NCI-H748 treated with DMSO at 0.1 percent for 48 hours (cell line): Measurements from ENCODE around the gene MAP3K21.
A peak's percentile ranks its signal among the peaks of the same experiment; 100 is the strongest.

Experiments used
- DNase-seq: peaks from one replicate; lab custom pipeline; 2025; lab: John Stamatoyannopoulos, UW

Gene MAP3K21

DNA sequence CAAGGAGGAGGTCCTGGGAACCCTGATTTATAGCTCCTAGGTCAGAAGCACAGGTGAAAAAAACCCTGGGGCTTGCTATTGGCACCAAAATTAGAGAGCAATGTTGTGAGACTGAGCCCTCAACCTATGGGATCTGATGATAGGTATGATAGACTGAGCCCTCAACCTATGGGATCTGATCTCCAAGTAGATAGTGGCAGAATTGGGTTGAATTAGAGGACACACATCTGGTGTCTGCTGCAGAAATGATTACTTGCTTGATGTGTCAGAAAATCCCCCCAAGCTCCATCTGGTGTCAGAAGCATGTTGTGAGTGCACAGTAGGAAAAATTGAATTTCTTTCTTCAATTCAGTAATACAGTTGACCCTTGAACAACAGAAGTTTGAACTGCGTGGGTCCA is 62.4 kb downstream of the MAP3K21 start:
- DNase-seq = no peak

DNA sequence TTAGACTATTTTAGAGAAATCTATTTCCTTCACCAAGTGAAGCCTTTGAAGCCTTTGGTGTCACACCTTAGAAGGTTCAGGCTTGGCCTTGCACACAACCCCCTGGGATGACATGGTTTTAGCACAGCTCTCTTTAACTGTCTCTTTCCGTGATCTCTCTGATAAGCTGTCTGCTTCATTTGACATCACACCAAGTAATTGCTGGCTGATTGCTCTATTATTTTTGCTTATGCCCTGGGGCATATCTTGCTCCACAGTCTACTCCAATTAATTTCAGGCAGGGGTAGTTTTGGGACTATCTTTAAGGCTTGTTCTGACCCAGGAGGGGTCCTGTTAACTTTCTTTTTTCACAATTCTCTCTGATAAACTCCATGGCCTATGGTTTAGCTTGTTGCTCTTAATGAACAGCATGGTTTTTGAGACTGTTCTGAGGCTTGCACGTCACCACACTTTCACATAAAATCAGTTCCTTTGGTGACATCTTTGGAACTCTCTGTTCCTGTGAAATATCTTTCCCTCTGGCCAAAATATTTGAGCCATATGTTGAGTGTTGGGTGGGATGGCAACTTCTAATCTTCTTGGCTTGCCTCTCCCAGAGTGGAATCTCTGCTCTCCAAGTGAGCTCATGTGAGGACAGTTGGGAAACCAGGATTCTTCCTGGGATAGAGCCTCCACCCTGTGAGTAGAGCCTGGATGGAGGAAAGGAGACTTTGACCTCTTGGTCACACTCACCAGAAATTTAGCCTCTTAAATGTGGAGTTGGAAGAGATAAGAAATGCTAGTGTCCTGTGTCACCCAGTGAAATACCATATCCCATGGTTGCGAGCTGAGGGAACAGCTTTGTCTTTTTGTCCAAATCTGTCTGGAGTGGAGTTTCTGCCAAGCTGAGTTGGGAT is 63.6 kb downstream of the MAP3K21 start:
- no peak for DNase-seq

DNA sequence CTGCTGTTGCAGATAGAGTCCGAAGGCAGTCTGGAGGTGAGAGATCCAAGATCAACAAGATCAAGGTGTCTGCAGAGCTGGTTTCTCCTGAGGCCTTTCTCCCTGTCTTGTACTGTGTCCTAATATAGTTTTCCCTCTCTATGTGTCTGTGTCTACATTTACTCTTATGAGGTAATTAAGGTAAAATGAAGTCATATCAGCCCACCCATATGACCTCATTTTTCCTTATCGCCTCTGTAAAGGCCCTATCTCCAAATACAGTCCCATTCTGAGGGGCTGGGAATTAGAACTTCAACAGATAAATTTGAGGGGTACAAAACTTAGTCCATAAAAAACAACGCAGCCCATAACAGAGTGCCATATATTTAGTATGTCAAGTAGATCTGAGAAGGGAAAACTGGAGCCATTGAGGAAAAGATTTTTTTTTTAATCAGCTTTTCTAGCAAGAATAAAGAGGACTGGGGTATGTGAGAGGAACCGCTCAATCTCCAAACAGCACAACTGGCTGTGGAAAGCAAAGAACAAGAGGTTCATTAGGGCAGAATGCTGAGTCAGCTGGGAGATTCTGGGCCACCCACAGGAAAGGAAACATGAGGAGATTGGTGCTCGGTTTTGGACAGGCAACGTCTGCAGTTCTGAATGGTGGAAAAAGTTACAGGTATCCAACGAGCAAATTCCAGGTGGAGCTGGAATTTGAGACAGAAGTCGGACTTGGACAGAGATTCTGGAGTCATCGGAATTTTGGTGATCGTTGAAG is 65.7 kb downstream of the MAP3K21 start:
- no peak for DNase-seq

DNA sequence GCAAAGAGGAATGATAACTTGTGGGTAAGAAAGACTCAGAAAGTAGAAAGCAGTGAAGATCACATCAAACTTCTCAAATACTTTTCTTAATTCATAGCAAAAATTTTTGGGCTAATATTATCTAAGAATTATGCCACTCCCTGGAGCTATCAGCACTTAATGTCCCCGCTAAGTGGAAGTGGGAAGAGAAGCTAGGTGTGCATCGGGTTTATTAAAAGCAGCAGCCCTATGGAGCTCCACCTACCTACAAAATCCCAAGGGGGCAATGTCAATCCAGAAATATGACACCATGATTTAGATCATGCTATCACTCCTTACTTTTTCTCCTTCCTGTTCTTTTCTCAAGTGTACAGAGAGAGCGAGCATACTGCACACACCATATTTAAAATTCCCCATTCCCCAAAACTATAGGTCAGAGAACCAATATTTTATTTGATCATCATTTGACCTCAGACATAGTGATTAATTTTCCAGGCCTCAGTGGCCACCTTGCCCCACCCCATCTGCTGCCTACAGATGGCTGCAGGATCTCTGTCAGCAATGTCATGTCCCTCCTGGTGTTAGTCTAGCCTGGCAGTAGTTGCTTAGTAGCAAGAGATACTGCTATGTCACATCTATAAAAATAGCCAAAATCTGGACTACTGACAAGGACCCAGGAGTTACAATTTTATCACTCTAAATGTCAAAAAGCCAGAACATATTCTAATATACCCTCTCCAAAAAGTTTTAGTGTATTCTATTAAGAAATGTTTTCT is 66.6 kb downstream of the MAP3K21 start:
- DNase-seq = no peak

DNA sequence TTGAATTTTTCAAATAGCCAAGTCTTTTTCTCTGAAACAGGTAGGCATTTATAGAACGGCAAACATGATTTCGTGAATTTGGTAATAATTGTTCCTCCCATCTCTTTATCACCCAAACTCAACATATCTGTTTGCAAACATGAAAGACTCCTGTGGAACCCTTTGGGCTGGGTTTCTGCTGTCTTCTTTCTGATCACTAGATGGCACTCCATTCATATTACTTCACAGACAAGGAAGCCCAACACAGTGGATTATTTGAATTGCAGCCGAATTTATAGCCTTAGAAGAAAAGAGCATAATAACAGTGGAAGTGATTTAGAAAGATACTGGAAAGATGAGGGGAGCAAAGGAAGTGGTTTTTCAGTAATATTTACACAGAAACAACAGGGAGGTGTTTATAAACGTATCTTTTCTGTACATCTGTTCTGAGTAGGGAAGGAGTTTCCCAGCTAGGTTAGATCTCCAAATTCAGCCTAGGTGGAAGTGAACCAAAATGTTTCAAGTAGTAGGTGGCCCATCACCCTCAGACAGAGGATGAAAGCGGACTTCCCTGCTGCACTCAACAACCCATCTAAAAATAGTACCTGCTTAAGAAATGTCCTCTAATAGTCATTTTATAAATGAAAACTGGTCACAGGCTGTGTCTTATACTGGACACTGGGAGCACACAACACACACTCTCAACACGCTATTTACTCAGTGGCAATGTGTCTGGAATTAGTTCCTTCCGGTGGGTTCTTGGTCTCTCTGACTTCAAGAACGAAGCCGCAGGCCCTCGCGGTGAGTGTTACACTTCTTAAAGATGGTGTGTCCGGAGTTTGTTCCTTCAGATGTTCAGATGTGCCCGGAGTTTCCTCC is 67.6 kb downstream of the MAP3K21 start:
- peak; percentile 53 for DNase-seq

DNA sequence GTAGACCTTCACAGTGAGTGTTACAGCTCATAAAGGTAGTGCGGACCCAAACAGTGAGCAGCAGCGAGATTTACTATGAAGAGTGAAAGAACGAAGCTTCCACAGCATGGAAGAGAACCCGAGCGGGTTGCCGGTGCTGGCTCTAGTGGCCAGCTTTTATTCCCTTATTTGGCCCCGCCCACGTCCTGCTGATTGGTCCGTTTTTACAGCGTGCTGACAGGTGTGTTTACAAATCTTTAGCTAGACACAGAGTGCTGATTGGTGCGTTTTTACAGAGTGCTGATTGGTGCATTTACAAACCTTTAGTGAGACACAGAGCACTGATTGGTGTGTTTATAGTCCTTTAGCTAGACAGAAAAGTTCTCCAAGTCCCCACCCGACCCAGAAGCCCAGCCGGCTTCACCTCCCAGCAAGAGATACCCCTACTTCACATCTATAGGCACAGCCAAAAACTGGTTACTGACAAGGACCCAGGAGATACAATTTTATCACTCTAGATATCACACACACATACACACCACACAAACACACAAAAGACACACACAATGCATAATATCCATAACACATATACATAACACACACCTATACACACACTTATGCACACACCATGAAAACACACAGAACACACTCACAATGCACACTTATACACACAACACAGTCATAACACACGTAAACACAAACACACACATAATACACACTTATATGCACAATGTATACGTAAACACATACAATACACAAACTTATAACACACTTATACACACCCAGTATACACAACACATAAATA is 68.5 kb downstream of the MAP3K21 start:
- DNase-seq = no peak

DNA sequence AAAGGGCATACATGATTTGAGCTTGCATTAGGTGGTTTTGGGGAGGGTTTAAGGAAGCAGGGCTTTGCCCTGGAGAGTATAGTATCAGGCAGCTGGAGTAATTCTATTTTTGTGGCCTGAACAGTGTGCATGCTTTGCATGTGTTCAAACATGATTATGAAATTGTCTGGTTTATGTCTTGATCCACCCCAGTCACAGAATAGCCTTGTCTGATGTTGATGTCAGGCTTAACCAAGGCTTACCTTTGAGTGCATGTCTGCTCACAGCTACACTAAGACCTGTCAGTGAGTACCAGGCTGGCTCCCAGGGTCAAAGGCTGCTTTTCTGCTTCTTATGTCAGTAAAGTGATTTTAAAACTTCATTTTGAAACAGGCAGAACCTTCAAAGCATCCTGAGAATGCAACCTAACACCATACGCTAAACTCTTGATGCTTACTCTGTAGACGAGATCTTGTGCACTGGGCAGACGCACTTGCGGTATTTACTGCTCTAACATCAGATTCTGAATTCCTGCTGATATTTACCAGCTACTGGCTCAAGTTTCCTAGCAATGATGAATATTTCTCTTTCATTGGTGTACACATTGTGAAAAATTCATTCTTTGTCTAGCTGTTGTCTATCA is 78.9 kb downstream of the MAP3K21 start:
- DNase-seq = no peak

DNA sequence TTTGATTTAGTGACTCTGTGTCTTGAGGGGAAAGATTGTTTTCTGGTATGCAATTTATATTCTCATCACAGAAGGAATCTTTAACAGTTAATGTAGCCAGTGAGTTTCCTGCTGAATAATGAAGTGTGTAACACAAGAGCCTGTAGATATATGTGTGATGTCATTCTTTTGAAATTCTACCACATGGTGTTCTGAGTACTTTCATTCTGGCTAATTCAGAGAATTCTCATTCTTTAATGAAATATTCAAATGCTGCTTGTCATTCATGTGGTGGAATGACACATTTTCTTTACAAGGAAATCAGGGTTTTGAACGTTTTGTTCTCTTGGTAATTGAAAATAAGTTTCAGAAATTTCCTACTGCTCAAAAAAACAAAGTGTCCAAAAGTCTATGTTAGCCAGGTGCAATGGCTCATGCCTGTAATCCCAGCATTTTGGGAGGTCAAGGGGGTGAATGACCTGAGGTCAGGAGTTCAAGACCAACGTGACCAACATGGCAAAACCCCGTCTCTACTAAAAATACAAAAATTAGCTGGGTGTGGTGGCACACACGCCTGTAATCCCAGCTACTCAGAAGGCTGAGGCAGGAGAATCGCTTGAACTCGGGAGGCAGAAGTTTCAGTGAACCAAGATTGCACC is 79.6 kb downstream of the MAP3K21 start:
- DNase-seq = no peak

DNA sequence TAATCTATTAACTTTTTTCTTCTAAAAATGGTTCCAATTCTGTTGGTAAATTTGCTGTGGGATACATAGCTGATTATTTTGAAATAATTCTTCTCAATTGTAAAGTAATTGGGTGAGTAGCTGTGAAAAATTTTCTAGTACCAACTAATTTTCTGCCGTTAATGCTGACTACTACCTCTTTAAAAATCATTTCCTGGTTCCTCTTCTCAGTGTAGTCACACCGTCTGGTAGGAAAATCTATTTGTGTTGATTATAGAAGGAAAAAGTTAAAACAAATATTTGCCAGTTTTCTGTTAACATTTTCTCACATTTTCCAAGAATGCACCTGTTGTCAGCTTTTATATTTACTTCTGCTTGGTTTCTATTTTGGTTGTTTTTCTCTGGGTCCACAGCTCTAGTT is 82.0 kb downstream of the MAP3K21 start:
- no peak for DNase-seq

DNA sequence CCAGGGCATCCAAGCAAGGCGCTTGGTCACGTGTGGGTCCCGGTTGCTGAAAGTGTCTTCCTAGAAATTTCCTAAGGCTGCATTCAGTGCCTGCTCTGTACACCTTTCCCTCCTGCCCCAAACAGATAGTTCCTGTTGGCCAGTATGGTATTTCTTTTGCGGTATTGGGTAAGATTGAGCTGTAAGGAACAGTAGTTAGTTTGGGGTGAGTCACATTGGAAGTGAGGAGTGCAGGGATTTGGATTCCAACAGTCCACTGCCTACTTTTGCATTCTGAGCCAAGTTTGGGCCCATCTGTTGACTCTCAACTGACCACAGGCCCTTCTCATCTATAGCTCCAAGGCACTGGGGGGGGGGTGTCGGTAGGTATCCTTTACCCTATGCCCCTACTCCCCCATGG is 83.4 kb downstream of the MAP3K21 start:
- DNase-seq = no peak

DNA sequence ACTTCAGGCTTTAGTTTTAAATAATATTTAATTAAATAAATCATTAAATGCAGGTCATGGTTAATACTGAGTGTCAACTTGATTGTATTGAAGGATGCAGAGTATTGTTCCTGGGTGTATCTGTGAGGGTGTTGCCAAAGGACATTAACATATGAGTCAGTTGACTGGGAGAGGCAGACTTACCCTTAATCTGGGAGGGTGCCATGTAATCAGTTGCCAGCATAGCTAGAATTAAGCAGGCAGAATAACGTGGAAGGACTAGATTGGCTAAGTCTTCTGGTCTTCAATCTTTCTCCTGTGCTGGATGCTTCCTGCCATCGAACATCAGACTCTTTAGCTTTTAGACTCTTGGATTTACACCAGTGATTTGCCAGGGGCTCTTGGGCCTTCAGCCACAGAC is 85.3 kb downstream of the MAP3K21 start:
- DNase-seq = no peak

DNA sequence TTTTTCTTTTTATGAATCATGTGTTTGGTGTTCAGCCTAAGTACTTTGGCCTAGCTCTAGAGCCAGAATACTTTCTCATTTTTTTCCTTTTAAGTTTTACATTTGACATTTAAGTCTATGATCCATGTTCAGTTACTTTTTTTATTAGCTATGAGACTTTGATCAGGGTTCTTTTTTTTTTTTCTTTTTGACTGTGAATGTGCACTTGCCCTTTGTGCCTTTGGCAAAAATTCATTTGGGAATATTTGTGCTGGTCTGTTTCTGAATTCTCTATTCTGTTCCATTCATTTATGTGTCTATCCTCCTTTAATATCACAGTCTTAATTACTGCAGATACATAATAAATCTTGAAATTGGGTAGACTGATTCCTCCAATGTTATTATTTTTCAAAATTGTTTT is 93.8 kb downstream of the MAP3K21 start:
- DNase-seq = no peak

DNA sequence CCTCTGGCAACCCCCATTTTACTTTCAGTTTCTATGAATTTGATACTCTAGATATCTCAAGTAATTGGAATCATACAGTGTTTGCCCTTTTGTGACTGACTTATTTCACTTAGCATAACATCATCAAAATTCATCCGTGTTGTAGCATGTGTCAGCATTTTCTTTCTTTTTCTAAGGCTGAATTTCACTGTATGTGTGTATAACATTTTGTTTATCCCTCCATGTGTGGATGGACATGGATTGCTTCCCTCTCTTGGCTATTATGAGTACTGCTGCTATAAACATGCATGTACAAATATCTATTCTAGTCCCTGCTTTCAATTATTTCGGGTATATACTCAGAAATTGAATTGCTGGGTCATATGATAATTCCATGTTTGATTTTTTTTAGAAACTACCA is 97.3 kb downstream of the MAP3K21 start:
- DNase-seq = no peak

DNA sequence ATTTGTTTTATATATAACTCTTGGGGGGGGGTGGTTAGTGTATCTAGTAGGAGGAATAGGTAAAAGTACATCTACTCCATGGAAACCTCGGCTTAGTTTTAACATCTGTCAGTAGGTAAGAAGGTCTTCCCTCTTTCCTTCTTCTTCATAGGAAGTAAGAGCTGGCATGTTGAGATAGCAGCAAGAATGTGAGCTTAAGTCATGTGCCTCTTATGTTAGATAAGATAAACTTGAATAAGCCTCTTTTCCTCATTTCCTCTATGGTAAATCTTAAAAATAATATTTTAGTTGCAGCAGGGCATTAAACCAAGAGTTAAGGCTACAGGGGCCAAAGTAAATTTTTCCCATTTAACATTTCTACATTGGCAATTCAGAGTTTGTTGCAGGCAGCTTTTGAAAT is 100.4 kb downstream of the MAP3K21 start:
- no peak for DNase-seq

DNA sequence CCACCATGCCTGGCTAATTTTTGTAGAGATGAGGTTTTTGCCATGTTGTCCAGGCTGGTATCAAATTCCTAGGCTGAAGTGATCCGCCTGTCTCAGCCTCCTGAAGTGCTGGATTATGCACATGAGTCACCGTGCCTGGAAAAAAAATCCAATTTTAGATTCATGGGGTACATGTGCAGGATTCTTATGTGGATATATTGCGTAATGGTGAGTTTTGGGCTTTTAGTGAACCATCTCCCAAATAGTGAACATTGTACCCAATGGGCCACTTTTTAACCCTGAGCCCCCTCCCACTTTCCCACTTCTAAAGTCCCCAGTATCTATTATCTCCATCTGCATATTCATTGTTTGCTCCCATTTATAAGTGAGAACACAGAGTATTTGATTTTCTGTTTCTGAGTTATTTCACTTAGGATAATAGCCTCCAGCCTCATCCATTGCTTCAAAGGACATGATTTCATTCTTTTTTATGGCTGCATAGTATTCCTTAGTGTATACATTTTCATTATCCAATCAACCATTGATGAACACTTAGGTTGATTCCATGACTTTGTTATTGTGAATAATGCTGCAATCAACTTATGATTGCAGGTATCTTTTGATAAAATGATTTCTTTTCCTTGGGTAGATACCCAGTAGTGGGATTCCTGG is 104.4 kb downstream of the MAP3K21 start:
- DNase-seq = no peak

DNA sequence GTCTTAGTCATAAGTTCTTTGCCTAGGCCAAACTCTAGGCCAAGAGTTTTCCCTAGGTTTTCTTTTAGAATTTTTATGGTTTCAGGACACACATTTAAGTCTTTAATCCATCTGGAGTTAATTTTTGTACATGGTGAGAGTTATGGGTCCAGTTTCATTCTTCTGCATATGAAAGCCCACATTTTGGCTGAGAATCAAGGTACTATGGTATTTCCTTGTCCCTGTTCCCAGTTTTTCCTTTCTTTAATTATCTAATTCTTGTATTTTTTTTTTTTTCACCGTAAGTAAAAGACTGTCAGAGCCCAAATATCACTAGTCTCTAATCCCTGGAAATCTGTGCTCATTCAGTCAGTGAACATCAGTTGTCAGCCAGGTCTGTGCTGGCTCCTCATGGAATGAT is 105.4 kb downstream of the MAP3K21 start:
- DNase-seq = no peak

DNA sequence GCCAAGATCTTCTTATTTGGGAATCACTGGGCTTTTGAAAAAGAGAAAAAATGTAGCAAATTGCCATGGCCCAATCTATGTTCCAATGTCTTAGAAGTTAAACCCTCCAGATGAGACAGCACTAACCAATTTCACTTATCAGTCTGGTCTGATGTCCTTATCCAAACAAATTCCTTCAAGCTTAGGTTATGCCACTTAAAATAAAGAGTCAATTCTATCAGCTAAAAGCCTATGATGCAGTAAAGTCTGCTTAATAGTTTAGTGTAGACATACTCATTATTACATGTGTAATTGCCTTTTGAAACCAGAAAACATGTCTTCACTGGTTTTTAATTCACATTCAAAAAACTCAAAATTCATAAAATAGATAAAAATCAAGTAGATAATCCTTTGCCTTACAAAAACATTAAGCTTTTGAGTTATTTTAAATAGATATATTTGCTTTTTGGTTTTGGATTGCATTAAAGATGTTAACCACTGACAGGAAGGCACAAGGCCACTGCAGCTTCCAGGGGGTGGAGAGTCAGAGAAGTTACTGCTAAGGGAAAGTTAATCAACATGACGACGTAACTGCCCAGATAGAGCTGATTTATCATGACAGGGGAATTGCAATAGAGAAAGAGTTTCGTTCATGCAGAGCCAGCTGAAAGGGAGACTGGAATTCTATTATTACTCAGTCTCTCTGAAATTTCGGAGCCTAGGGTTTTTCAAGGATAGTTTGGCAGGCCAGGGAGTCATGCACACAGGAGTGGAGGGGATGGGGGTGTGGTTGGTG is 106.1 kb downstream of the MAP3K21 start:
- DNase-seq = no peak
